ENCODE data around the gene OR1E2.

DNA sequence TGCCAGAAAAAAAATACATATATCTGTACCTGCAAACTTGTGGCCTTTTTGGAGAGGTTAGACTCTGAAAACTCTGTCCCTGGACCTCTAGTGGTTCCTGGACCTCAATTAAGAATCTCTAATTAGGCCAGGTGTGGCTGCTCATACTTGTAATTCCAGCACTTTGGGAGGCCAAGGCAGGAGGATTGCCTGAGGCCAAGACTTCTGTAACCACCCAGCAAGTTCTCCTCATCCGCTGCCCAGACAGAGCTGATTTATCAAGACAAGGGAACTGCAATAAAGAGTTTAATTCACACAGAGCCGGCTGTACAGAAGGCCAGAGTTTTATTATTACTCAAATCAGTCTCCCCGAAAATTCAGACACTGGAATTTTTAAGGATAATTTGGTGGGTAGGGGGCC lies 46.3 kb upstream of the OR1E2 start:
- TF ChIP-seq, protein P1, sequence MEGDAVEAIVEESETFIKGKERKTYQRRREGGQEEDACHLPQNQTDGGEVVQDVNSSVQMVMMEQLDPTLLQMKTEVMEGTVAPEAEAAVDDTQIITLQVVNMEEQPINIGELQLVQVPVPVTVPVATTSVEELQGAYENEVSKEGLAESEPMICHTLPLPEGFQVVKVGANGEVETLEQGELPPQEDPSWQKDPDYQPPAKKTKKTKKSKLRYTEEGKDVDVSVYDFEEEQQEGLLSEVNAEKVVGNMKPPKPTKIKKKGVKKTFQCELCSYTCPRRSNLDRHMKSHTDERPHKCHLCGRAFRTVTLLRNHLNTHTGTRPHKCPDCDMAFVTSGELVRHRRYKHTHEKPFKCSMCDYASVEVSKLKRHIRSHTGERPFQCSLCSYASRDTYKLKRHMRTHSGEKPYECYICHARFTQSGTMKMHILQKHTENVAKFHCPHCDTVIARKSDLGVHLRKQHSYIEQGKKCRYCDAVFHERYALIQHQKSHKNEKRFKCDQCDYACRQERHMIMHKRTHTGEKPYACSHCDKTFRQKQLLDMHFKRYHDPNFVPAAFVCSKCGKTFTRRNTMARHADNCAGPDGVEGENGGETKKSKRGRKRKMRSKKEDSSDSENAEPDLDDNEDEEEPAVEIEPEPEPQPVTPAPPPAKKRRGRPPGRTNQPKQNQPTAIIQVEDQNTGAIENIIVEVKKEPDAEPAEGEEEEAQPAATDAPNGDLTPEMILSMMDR (IDR thresholded peaks at IDR 0.05) = no peak
- TF ChIP-seq POLR2AphosphoS5 (IDR thresholded peaks at IDR 0.05) = no peak
